AG04449 (cell line): Measurements from ENCODE around the gene VPS54.

Experiments used
- CTCF ChIA-PET: fragments of 350-600 bp; formaldehyde crosslinking; extraction: SDS; loops from one replicate; lab custom pipeline; 2021; ENCODE audit warnings: antibody characterized with exemption; lab: Yijun Ruan, JAX
- POLR2A ChIA-PET: fragments of 400-600, 350-600 bp; formaldehyde crosslinking; extraction: SDS; loops from one replicate; lab custom pipeline; 2020; ENCODE audit warnings: antibody characterized with exemption, inconsistent platforms; lab: Yijun Ruan, JAX
- DNase-seq: peaks from one replicate; pipeline ENCODE4 v3.0.0-alpha.2; 2010; ENCODE audit warnings: low read depth, low spot score
- H3K4me3 ChIP-seq: 2 replicates; pipeline ENCODE4 v1.5.1; 2011; ENCODE audit warnings: low read depth, mild to moderate bottlenecking, control low read depth, low read length
- CTCF ChIP-seq: IDR thresholded peaks from one replicate; pipeline ENCODE4 v1.5.1; 2011; ENCODE audit warnings: mild to moderate bottlenecking, moderate library complexity, low read length, control low read depth, inconsistent platforms; ENCODE audit not compliant: insufficient read depth; ENCODE audit errors: missing control alignments

Gene VPS54

GRCh38 chr2:63880625-63881024 lies 138.6 kb downstream of the VPS54 start:
- TF ChIP-seq CTCF = no peak

GRCh38 chr2:63879876-63880433 lies 139.3 kb downstream of the VPS54 start:
- POLR2A ChIA-PET = no interaction called here
- no peak for TF ChIP-seq CTCF
- H3K4me3 ChIP-seq = no peak overlapping the region
- CTCF ChIA-PET = no interaction called here
- no peak for DNase-seq

More at GRCh38 chr2:63880625-63881024, 138.6 kb downstream of the VPS54 start:
- POLR2A ChIA-PET = no interaction called here
- DNase-seq = no peak
- H3K4me3 ChIP-seq = no peak overlapping the region
- CTCF ChIA-PET = interaction anchor here (1.0 kb wide), 1 partner anchor 157 kb away, joined by 3 read pairs; no protein-coding TSS in a partner anchor

- ChIA-PET CTCF (interaction anchor here (0.6 to 1.6 kb wide), 3 partner anchors 11 to 187 kb away, joined by 3 read pairs; no protein-coding TSS in a partner anchor), POLR2A (interaction anchor here (0.6 kb wide), 1 partner anchor 17 kb away, joined by 3 read pairs; no protein-coding TSS in a partner anchor)
- H3K4me3 ChIP-seq = no peak overlapping the region
- DNase-seq = no peak
- no peak for TF ChIP-seq CTCF
Observed at GRCh38 chr2:63878486-63878885, 140.7 kb downstream of the VPS54 start.

- ChIA-PET CTCF (interaction anchor here (0.6 to 2.3 kb wide), 5 partner anchors 11 to 183 kb away, joined by 3 to 12 read pairs (median 4); no protein-coding TSS in a partner anchor), POLR2A (no interaction called here)
- H3K4me3 ChIP-seq = no peak overlapping the region
- DNase-seq = no peak
- TF ChIP-seq CTCF = no peak
Observed at GRCh38 chr2:63876311-63876710, 142.9 kb downstream of the VPS54 start.

GRCh38 chr2:63875559-63876245 lies 143.5 kb downstream of the VPS54 start:
- H3K4me3 ChIP-seq = no peak overlapping the region
- no peak for DNase-seq
- ChIA-PET CTCF (interaction anchor here (0.6 to 2.3 kb wide), 4 partner anchors 10 to 183 kb away, joined by 3 to 12 read pairs (median 5); no protein-coding TSS in a partner anchor), POLR2A (no interaction called here)
- TF ChIP-seq CTCF = no peak

- TF ChIP-seq CTCF = no peak
- H3K4me3 ChIP-seq = no peak overlapping the region
- ChIA-PET CTCF (no interaction called here), POLR2A (no interaction called here)
- no peak for DNase-seq
Observed at GRCh38 chr2:63875131-63875527, 144.1 kb downstream of the VPS54 start.
